GM12878 (cell line): ENCODE data around the gene PAPLN. TPM values are rescaled to one million over a fixed set of nuclear protein-coding genes. Genes with fewer than 3 reads are reported as not detected.

Source experiments
- ATAC-seq: fragments of 200-7000 bp; cut with Tn5 transposase; 3 replicates; pipeline ENCODE4 v1.9.1; 2020; ENCODE audit warnings: mild to moderate bottlenecking, moderate library complexity
- BruUV-seq: library from RNA; stranded (reverse); fragments of 400-500 nt; replicated peaks from 2 replicates; lab custom pipeline; 2021; lab: Mats Ljungman, UMichigan
- CTCF ChIA-PET: fragments of 300-600 bp; sonication (Branson Sonifier 250); formaldehyde crosslinking; extraction: SDS; loops from one replicate; lab custom pipeline; 2021; ENCODE audit warnings: inconsistent platforms; lab: Yijun Ruan, JAX
- POLR2A ChIA-PET: fragments of 350-600 bp; formaldehyde crosslinking; extraction: SDS; loops from one replicate; lab custom pipeline; 2021; ENCODE audit warnings: inconsistent platforms; lab: Charles Lee
- RAD21 ChIA-PET: fragments of 300-600 bp; sonication (Branson Sonifier 250); formaldehyde crosslinking; loops from one replicate; lab custom pipeline; 2023; ENCODE audit warnings: antibody characterized with exemption; ENCODE audit not compliant: unreplicated experiment; lab: Charles Lee
- SMC1A ChIA-PET: fragments of 300-600 bp; sonication (Branson Sonifier 250); formaldehyde crosslinking; loops from one replicate; lab custom pipeline; 2023; ENCODE audit not compliant: unreplicated experiment, uncharacterized antibody; lab: Charles Lee
- DNase-seq: peaks from one replicate; pipeline ENCODE4 v3.0.0-alpha.2; 2011; ENCODE audit warnings: low read depth, low spot score
- FAIRE-seq: peaks from 3 replicates; lab custom pipeline; 2011; peaks lifted over from hg19 to GRCh38; lab: Jason Lieb, UNC
- H2AFZ ChIP-seq: 2 replicates; pipeline ENCODE4 v1.6.0; 2011; ENCODE audit warnings: low read depth, low read length, control low read depth; ENCODE audit not compliant: control insufficient read depth
- H3K27ac ChIP-seq: 2 replicates; pipeline ENCODE4 v1.5.1; 2011; ENCODE audit warnings: control low read depth; ENCODE audit not compliant: control insufficient read depth, insufficient read depth
- H3K27me3 ChIP-seq, 2 experiments: replicated peaks in 1 of 2; 2 replicates each; pipeline versions ENCODE4 v1.6.0 to v1.6.1; 2011; ENCODE audit warnings: low read length in 1 of 2; ENCODE audit not compliant: control insufficient read depth in 2 of 2, insufficient read depth in 2 of 2
- H3K36me3 ChIP-seq, 2 experiments: 2 replicates each; pipeline ENCODE4 v1.5.1; 2011; ENCODE audit warnings: low read length in 1 of 2; ENCODE audit not compliant: control insufficient read depth in 2 of 2, insufficient read depth in 2 of 2
- H3K4me1 ChIP-seq: 2 replicates; pipeline ENCODE4 v1.6.1; 2011; ENCODE audit warnings: mild to moderate bottlenecking, low read length, moderate library complexity, mixed read lengths; ENCODE audit not compliant: control insufficient read depth, insufficient read depth
- H3K4me2 ChIP-seq: 2 replicates; pipeline ENCODE4 v1.6.0; 2011; ENCODE audit warnings: control low read depth; ENCODE audit not compliant: control insufficient read depth, insufficient read depth
- H3K4me3 ChIP-seq: fragments of 200-600 bp; sonication (generic); 2 replicates; pipeline ENCODE4 v1.5.1; 2016
- H3K79me2 ChIP-seq: 2 replicates; pipeline ENCODE4 v1.6.0; 2011; ENCODE audit warnings: low read length; ENCODE audit not compliant: control insufficient read depth, insufficient read depth
- H3K9ac ChIP-seq: 2 replicates; pipeline ENCODE4 v1.8.0; 2011; ENCODE audit warnings: low read length, control low read depth, mixed read lengths; ENCODE audit not compliant: control insufficient read depth, insufficient read depth
- H3K9me3 ChIP-seq: replicated peaks from 3 replicates; pipeline ENCODE4 v1.5.1; 2011; ENCODE audit warnings: mild to moderate bottlenecking, low read length; ENCODE audit not compliant: control insufficient read depth, insufficient read depth
- H4K20me1 ChIP-seq: 2 replicates; pipeline ENCODE4 v1.6.0; 2011; ENCODE audit not compliant: control insufficient read depth, insufficient read depth
- CHD2 ChIP-seq: IDR thresholded peaks from 2 replicates; pipeline ENCODE4 v1.6.1; 2011; ENCODE audit warnings: low read depth, low read length, improper control_type of control experiment, borderline replicate concordance
- FOXM1 ChIP-seq: IDR thresholded peaks from 2 replicates; pipeline ENCODE4 v1.6.1; 2012; ENCODE audit warnings: low read depth, mild to moderate bottlenecking, inconsistent platforms, low read length, moderate library complexity
- HDAC6 ChIP-seq: fragments of 200-600 bp; sonication (generic); IDR thresholded peaks from one replicate; pipeline ENCODE4 v1.8.0; 2017; ENCODE audit warnings: antibody characterized with exemption; ENCODE audit not compliant: unreplicated experiment
- IRF3 ChIP-seq: fragments of 450-650 bp; IDR thresholded peaks from 2 replicates; pipeline ENCODE4 v1.6.1; 2014; ENCODE audit warnings: mild to moderate bottlenecking
- POLR2AphosphoS2 ChIP-seq: IDR thresholded peaks from 2 replicates; pipeline ENCODE4 v1.6.1; 2011; ENCODE audit warnings: low read depth, mild to moderate bottlenecking, low read length, improper control_type of control experiment, moderate library complexity
- TAF1 ChIP-seq: IDR thresholded peaks from 2 replicates; pipeline ENCODE4 v1.6.1; 2011; ENCODE audit warnings: mild to moderate bottlenecking, low read depth, low read length, borderline replicate concordance
- TBL1XR1 ChIP-seq: IDR thresholded peaks from 2 replicates; pipeline ENCODE4 v1.6.1; 2012; ENCODE audit warnings: low read depth, low read length, improper control_type of control experiment
- TCF3 ChIP-seq: IDR thresholded peaks from 2 replicates; pipeline ENCODE4 v1.6.1; 2012; ENCODE audit warnings: low read depth, mild to moderate bottlenecking, low read length, borderline replicate concordance; ENCODE audit not compliant: insufficient read depth
- ZBTB40 ChIP-seq: fragments of 450-650 bp; IDR thresholded peaks from 2 replicates; pipeline ENCODE4 v1.6.1; 2016; ENCODE audit warnings: mild to moderate bottlenecking, moderate library complexity, borderline replicate concordance
- ZNF207 ChIP-seq: fragments of 450-650 bp; IDR thresholded peaks from 2 replicates; pipeline ENCODE4 v1.6.1; 2014; ENCODE audit warnings: antibody characterized with exemption, mild to moderate bottlenecking, borderline replicate concordance
- WGBS: methylation state at CpG from one replicate; pipeline ENCODE4 v1.1.6; 2016; ENCODE audit warnings: low lambda C conversion rate; ENCODE audit not compliant: insufficient replicate concordance, insufficient coverage; ENCODE audit errors: missing lambda C conversion rate; 5-methylcytosine and 5-hydroxymethylcytosine counted together
- in situ Hi-C: fragments of 300-500 bp; cut with MboI; formaldehyde crosslinking; loops from 9 replicates; pipeline ENCODE4 v1.14.3; 2018; ENCODE audit warnings: mixed read lengths
- intact Hi-C: fragments of 100-400 bp; cut with micrococcal nuclease; formaldehyde crosslinking; loops from one replicate; pipeline ENCODE4 v1.14.2; 2022; ENCODE audit not compliant: unreplicated experiment
- polyA plus RNA-seq, 11 experiments: library from polyadenylated mRNA; depleted of rRNA in 4 of 11; unstranded in 6 of 11; stranded (reverse) in 5 of 11; fragments of >200 nt; fragmentation: Nextera tagmentation in 4 of 11; fragmentation: Illumina TruSeq in 1 of 11; extraction: Ambion mirVana in 4 of 11; extraction: Trizol in 1 of 11; gene quantifications; 1 replicate in 1 of 11; 2 replicates in 10 of 11; pipeline versions ENCODE4 v1.2.1 to v1.2.3, GENCODE V29; 2011 to 2016; ENCODE audit warnings: inconsistent platforms in 2 of 11, missing spikeins in 2 of 11, low read depth in 1 of 11
- total RNA-seq, 4 experiments: library from RNA; depleted of rRNA in 3 of 4; stranded (reverse); fragments of >200 nt in 3 of 4; fragmentation: Illumina TruSeq in 1 of 4; extraction: Trizol in 1 of 4; gene quantifications; 2 replicates each; pipeline versions ENCODE4 v1.2.1 to v1.2.3, GENCODE V29; 2013 to 2021

Gene PAPLN
- total and polyA plus RNA-seq, 10 of the 15 experiments (the other 5 are each of a cell fraction or from before 2014, with no cell fraction given), result 1.8 to 19.8 (median 7.4) TPM

DNA sequence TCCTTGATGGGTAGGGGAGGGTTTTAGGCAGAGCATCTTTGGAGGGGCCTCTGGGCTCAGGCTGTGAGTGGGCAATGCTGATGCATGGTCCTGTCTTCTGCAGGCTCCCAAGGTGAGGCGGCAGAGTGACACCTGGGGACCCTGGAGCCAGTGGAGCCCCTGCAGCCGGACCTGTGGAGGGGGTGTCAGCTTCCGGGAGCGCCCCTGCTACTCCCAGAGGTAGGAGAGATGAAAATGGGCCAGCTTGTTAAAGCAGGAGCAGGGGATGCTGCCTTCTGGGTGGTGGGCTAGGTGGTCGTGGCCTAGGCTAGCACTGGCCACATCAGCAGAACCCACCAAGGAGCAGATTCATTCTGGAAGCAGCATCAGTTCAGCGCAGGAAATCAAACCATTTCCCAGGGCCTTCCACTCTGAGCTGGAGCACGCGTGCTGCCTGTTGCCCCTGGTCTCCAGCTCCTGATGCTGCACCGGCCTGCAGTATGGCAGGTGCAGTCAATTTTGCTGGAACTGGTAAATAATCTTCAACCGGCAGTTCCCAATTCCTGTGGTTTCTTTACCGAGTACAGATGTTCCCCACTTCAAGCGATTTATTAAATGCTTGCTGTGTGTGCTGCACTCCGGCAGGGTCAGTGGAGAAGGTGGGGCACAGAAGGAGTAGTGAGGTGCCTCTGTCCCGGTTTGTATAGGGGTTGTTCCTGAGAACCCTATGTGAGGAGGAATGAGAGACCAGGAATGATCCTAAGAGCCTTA lies 7.4 kb downstream of the PAPLN start:
- DNase-seq (no peak), ATAC-seq (no peak), FAIRE-seq (no peak)
- Histone ChIP-seq H4K20me1 (0 out of 2 replicates have a peak, but pooled peaks cover 4% of the 10 kb centered on the region), H3K9ac (no peak overlapping the region), H3K79me2 (peaks cover 4% of the 10 kb centered on the region; the same call in 1 of the 2 replicates), H2AFZ (no peak overlapping the region), H3K36me3 (no peaks in the 10 kb centered on the region), H3K27ac (no peak overlapping the region), H3K4me2 (no peak overlapping the region), H3K4me3 (no peak overlapping the region), H3K9me3 (no peaks in the 10 kb centered on the region), H3K4me1 (peaks cover 60% of the 10 kb centered on the region), H3K27me3 (no peaks in the 10 kb centered on the region; a peak in 2 of 4 replicates)
- SMC1A ChIA-PET, result no interaction called here
- POLR2A ChIA-PET, result interaction anchor here (0.5 to 1.4 kb wide), 2 partner anchors 218 to 585 kb away, joined by 4 to 6 read pairs; no protein-coding TSS in a partner anchor
- no peak for TF ChIP-seq TBL1XR1
- TF ChIP-seq TCF3, result no peak
- no peak for TF ChIP-seq ZBTB40
- no peak for TF ChIP-seq HDAC6
- no peak for TF ChIP-seq ZNF207
- TF ChIP-seq POLR2AphosphoS2, result no peak
- TF ChIP-seq TAF1, result no peak
- no peak for TF ChIP-seq CHD2
- TF ChIP-seq FOXM1, result no peak
- no peak for TF ChIP-seq IRF3
- in situ Hi-C loops (no loop called here), intact Hi-C loops (loop anchor here (5.0 kb wide), 3 partner anchors 48 to 228 kb away; partner anchors contain the start of gene NUMB)
- 93% methylated on average over 14 of the region's 14 CpGs for WGBS
- RAD21 ChIA-PET, result interaction anchor here (1.3 to 1.4 kb wide), 2 partner anchors 9 to 66 kb away, joined by 4 to 5 read pairs; no protein-coding TSS in a partner anchor
- CTCF ChIA-PET, result interaction anchor here (0.6 to 1.1 kb wide), 2 partner anchors 9 to 43 kb away, joined by 3 read pairs; no protein-coding TSS in a partner anchor
- BruUV-seq, result no TSS peak
